OCI-LY1 (cell line): ENCODE data around the gene BCL2L11.

Experiments
- H2AFZ ChIP-seq: fragments of 200-600 bp; sonication (generic), shearing (Covaris generic); 2 replicates; pipeline ENCODE4 v1.6.0; 2014; ENCODE audit warnings: antibody characterized with exemption, mild to moderate bottlenecking, low read length
- H3F3A ChIP-seq: fragments of 200-600 bp; sonication (generic), shearing (Covaris generic); 2 replicates; pipeline ENCODE4 v1.6.0; 2014; ENCODE audit warnings: mild to moderate bottlenecking, antibody characterized with exemption, low read length, moderate library complexity; ENCODE audit not compliant: insufficient read depth
- H3K27ac ChIP-seq: fragments of 200-600 bp; sonication (generic); 2 replicates; pipeline ENCODE4 v1.5.1; 2014; ENCODE audit warnings: low read length, mixed run types, mild to moderate bottlenecking, low read depth; ENCODE audit not compliant: poor library complexity, severe bottlenecking
- H3K27me3 ChIP-seq: fragments of 200-600 bp; sonication (generic); 2 replicates; pipeline ENCODE4 v1.6.0; 2014; ENCODE audit warnings: antibody characterized with exemption, mild to moderate bottlenecking, low read length, moderate library complexity; ENCODE audit not compliant: insufficient read depth
- H3K36me3 ChIP-seq: fragments of 200-600 bp; sonication (generic); 2 replicates; pipeline ENCODE4 v1.6.1; 2014; ENCODE audit warnings: mild to moderate bottlenecking, antibody characterized with exemption, low read length, moderate library complexity, mixed read lengths; ENCODE audit not compliant: insufficient read depth
- H3K4me1 ChIP-seq: fragments of 200-600 bp; sonication (generic); 2 replicates; pipeline ENCODE4 v1.5.1; 2014; ENCODE audit warnings: mild to moderate bottlenecking, low read length, moderate library complexity; ENCODE audit not compliant: insufficient read depth, severe bottlenecking
- H3K4me2 ChIP-seq: fragments of 200-600 bp; sonication (generic), shearing (Covaris generic); 2 replicates; pipeline ENCODE4 v1.6.1; 2014; ENCODE audit warnings: low read length
- H3K4me3 ChIP-seq: fragments of 200-600 bp; sonication (generic); 2 replicates; pipeline ENCODE4 v1.5.1; 2014; ENCODE audit warnings: low read length, low read depth, mild to moderate bottlenecking, mixed read lengths; ENCODE audit not compliant: poor library complexity, severe bottlenecking
- H3K79me2 ChIP-seq: fragments of 200-600 bp; shearing (Covaris generic); 2 replicates; pipeline ENCODE4 v1.6.1; 2016; ENCODE audit warnings: mixed run types, low read length, mixed read lengths; ENCODE audit not compliant: insufficient read depth
- H3K9ac ChIP-seq: fragments of 200-600 bp; sonication (generic), shearing (Covaris generic); 2 replicates; pipeline ENCODE4 v1.6.1; 2014; ENCODE audit warnings: mild to moderate bottlenecking, low read length, mixed read lengths
- H3K9me2 ChIP-seq: fragments of 200-600 bp; sonication (generic), shearing (Covaris generic); 2 replicates; pipeline ENCODE4 v1.6.1; 2014; ENCODE audit warnings: low read depth, mild to moderate bottlenecking, low read length, mixed read lengths
- H3K9me3 ChIP-seq: fragments of 200-600 bp; shearing (Covaris generic); 2 replicates; pipeline ENCODE4 v1.6.1; 2014; ENCODE audit warnings: low read length, mixed read lengths
- H4K20me1 ChIP-seq: fragments of 200-600 bp; sonication (generic), shearing (Covaris generic); 2 replicates; pipeline ENCODE4 v1.6.0; 2016; ENCODE audit warnings: mild to moderate bottlenecking, low read length; ENCODE audit not compliant: insufficient read depth
- CTCF ChIP-seq: fragments of 200-600 bp; sonication (generic), shearing (Covaris generic); IDR thresholded peaks from 2 replicates; pipeline ENCODE4 v1.5.1; 2017; ENCODE audit warnings: mild to moderate bottlenecking, antibody characterized with exemption, low read length, moderate library complexity, mixed read lengths
- EZH2 ChIP-seq: fragments of 200-600 bp; sonication (generic), shearing (Covaris generic); IDR thresholded peaks from 2 replicates; pipeline ENCODE4 v1.8.0; 2017; ENCODE audit warnings: borderline replicate concordance, mixed run types, mild to moderate bottlenecking, antibody characterized with exemption, low read length, moderate library complexity, mixed read lengths

The BCL2L11 gene

GRCh38 chr2:111138839-111139238 lies 18.1 kb downstream of the BCL2L11 start:
- no peaks in the 10 kb centered on the region for H3K9me2 ChIP-seq
- no peak overlapping the region for H3K4me2 ChIP-seq
- 0 out of 2 replicates have a peak, but pooled peaks cover 1% of the 10 kb centered on the region for H3F3A ChIP-seq

DNA sequence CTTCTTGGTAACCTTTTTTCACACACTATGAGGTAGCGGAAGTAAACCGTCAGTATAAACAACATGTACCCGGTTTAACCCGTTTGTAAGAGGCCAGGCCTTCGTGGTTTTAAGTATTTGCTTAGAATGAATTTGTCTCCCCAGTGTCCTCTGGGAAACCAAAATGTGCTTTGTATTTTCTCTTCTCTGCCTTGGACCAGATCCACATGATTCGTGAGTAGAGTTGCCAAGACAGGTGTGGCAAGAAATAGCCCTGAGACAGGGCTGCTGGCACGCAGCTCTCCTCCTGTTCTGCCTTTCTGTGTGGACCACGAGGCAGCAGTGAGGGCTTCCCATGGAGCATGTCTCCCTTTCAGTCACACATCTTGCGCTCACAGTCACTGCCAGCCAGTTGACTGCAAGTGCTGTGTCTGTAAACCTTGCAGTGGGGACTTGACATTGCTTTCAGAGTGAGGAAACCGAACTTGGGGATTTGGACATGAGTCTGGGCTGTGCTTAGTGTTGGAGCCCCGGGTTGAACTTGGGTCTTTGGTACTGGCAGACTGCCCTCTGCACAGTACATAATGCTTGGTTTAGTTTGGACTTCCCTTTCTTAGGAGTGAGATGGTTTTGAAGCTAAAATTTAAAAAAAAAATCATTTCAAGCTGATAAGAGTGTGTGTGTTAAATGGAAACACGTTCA lies 19.1 kb downstream of the BCL2L11 start:
- H3K4me2 ChIP-seq = peak overlapping the region; percentile 3; the same call in 1 of the 2 replicates
- H3K9me3 ChIP-seq = no peaks in the 10 kb centered on the region
- peaks cover 6% of the 10 kb centered on the region; the same call in 1 of the 2 replicates for H4K20me1 ChIP-seq

More at GRCh38 chr2:111138839-111139238, 18.1 kb downstream of the BCL2L11 start:
- Histone ChIP-seq H3K27ac (no peak overlapping the region), H3K4me3 (no peak overlapping the region), H3K9ac (no peak overlapping the region), H2AFZ (no peak overlapping the region), H3K9me3 (no peaks in the 10 kb centered on the region), H3K27me3 (no peaks in the 10 kb centered on the region), H3K79me2 (peaks cover 95% of the 10 kb centered on the region), H4K20me1 (peaks cover 6% of the 10 kb centered on the region; the same call in 1 of the 2 replicates), H3K4me1 (peaks cover 82% of the 10 kb centered on the region), H3K36me3 (peaks cover 95% of the 10 kb centered on the region)
- no peak for TF ChIP-seq CTCF
- no peak for TF ChIP-seq EZH2

GRCh38 chr2:111140815-111141214 lies 20.1 kb downstream of the BCL2L11 start:
- Histone ChIP-seq H3K9ac (no peak overlapping the region), H3K4me2 (no peak overlapping the region), H4K20me1 (peaks cover 6% of the 10 kb centered on the region; the same call in 1 of the 2 replicates), H3K79me2 (peaks cover 95% of the 10 kb centered on the region), H3F3A (0 out of 2 replicates have a peak, but pooled peaks cover 3% of the 10 kb centered on the region), H3K4me3 (no peak overlapping the region), H2AFZ (no peak overlapping the region), H3K27me3 (no peaks in the 10 kb centered on the region), H3K9me2 (no peaks in the 10 kb centered on the region), H3K36me3 (peaks cover 95% of the 10 kb centered on the region), H3K4me1 (peaks cover 83% of the 10 kb centered on the region), H3K27ac (no peak overlapping the region), H3K9me3 (no peaks in the 10 kb centered on the region)
- TF ChIP-seq CTCF = no peak
- no peak for TF ChIP-seq EZH2

More for the DNA sequence above, 19.1 kb downstream of the BCL2L11 start:
- no peaks in the 10 kb centered on the region for H3K27me3 ChIP-seq
- peaks cover 82% of the 10 kb centered on the region for H3K4me1 ChIP-seq
- no peak overlapping the region for H3K4me3 ChIP-seq
- H2AFZ ChIP-seq = no peak overlapping the region
- TF ChIP-seq CTCF (no peak), EZH2 (no peak)
- peaks cover 95% of the 10 kb centered on the region for H3K79me2 ChIP-seq
- peaks cover 95% of the 10 kb centered on the region for H3K36me3 ChIP-seq
- no peaks in the 10 kb centered on the region for H3F3A ChIP-seq
- H3K27ac ChIP-seq = peak overlapping the region; percentile 45
- no peak overlapping the region for H3K9ac ChIP-seq
- H3K9me2 ChIP-seq = no peaks in the 10 kb centered on the region
